SKM-1 treated with dmso at 0.1 percent for 144 hours (cell line): ENCODE results near the gene POLG.

ENCODE experiments used
- DNase-seq: peaks from one replicate; lab custom pipeline; 2025; ENCODE audit not compliant: unreplicated experiment; lab: John Stamatoyannopoulos, UW

Gene POLG

DNA sequence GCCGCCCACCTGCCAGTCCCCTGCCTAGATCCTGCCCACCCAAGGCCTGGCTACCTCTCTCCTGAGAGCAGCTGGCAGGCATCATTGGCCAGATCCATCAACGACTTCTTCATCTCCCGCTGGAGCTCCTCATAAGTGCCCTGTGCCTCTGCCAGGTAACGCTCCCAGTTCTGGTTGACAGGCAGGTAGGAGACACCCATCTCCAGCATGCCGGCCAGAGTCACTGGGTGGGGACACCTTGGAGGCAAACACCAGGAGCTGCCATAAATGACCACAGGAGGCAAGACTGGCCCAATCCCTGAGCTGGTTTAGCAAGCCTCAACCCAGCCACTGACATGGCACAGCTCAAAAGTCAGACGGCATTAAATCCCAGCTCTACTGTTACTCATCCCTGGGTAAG is 7.5 kb downstream of the POLG start:
- DNase-seq = no peak

DNA sequence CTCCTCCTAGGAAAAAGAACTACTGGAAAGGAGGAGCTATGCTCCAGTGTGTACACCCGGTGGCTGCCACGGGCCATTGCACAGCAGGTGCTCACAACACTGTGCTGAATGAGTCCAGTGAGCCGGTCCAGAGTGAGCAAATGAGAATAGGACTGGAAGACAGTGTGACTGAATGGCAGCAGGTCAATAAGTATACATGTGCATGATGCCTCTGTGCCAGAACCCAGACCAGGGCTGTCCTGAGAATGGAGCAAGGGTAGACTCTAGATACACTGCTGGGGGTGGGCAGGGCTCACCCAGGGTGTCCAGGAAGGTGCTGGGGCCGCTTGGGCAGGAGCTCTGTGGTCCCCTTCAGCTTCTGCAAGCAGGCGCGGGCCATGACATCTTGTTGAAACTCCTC is 8.3 kb downstream of the POLG start:
- peak; percentile 100 for DNase-seq

DNA sequence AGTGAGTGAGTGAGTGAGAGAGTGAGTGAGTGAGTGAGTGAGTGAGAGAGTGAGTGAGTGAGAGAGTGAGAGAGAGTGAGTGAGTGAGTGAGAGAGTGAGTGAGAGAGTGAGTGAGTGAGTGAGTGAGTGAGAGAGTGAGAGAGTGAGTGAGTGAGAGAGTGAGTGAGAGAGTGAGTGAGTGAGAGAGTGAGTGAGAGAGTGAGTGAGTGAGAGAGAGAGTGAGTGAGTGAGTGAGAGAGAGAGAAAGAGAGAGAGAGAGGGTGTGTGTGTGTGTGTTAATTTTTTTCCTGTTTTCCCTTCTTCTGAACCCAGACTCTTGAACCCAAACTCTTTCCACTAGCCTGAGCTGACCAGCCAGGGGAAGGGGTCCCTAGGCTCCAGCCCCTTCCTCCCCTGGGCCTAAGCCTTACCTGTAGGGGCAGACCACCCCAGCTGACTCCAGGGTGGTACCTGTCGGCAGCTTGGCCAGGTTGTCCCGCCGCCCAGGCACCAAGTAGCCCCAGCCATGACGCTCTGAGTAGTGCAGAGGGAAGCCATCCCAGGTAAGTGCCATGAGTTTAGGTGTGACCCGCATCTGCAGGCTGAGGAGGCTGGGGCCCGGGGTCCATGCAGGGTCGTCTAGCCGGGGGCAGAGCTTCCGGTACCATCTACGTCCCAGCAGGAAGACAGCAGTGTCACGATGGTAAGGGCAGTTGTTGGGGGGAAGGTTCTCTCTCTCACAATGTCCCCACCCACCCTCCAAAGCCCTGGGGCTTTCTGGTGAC is 9.4 kb downstream of the POLG start:
- no peak for DNase-seq

DNA sequence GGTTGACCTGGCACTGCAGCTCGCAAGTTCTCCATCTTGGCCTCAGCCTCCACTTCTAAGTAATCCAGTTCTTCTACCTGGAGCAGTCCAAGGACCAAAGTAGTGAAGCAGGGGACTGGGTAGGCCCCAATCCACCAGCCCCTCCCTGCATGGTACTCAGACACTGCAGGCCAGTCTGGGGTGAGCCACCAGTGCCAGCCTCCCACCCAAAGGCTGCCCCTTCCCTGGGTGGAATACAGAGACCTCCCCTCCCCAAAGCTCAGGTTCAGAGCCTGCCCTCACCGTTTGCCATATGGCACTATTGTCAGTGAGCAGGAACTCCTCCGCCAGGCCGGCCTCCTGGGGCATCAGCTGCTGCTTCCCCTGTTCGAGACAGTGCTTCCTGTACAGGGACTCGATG is 10.8 kb downstream of the POLG start:
- DNase-seq = no peak

DNA sequence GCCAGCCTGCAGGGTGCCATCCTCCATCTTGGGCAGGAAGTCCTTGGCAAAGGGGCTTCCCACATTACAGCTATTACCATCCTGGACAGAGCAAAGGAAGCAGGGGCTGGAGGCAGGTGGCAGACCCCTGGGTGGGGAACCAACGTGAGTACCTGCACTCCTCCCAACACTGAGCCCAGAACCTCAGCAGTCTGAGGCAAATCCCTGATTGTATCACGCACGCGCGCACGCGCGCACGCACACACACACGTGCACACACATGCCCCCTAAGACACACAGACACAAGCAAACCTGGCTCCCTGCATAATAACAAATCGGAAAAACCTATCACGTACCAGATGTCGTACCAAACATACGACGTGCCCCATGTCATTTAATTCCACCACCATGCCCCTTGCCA is 11.8 kb downstream of the POLG start:
- DNase-seq = no peak

DNA sequence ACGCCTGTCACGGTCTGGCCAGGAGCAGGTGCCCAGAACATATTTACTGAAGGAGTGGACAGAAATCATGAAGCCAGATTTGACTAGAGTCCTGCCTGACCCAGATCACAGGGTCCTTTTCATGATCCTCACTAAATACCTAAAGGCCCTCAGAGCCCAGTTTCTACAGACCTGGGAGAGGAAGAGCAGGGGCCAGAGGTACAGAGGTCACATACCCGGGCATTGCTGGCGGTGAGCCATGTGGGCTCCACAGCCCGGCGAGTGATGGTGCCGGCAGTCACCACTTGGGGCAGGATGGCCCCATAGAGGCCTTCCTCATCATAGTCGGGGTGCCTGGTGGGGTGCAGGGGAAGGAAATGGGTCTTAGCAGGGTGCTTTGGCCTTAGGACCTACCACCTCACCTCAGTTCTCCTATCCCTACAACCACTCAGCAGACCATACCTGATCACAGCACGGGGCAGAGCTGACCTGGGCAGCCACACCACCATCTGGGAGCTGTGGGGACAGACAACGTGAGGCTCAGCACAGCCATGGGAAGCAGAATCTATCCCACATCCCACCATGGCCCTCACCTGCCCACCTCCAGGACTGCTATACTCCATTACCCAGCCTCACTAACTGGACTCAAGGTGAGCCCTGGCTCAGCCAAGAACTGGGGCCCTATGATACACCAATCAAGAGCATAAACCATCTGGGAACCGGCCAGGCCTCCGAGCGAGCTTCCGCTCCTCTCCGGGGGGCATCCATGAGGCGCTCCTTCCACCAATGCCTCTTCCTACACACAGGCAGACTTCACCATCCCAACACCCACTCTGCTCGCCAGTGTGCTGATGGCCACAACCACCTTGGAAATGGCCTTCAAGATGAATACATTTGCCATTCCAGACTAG is 12.9 kb downstream of the POLG start:
- DNase-seq = no peak

DNA sequence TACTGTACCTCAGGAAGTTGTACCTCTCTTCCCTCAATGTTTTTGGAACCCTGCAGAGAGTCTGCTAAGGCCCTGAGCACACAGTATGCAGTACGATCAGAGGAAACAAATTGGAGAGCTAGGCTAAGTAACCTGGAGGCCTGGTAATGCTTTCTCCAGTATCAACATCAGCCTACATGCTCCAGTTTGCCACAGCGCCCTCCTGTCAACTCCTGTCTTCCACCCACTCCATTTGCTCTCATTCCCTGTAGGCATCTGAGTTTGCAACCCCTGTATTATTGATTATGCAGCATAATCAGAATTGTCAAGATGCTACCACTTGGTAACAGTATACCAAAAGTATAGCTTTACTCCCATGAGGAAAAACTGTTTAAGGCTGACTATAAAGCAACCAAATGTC is 14.4 kb downstream of the POLG start:
- DNase-seq = no peak

DNA sequence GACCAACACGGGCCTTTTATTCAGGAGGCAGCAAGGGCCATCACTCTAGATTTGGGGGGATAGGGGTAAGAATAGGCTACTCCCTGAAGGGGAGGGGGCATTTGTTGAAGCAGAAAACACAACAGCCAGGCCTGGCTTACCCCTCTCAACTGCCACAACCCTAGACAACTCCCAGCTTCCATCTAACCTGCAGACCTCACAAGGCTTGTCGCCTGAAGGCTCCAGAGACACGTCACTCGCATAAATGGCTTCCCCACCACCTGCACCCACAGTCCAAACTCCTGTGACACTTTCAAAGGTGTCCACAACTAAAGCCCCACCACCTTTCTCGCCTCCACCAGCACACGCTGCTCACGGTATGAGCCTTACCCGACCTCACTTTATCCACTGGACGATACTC is 14.9 kb downstream of the POLG start:
- DNase-seq = no peak

DNA sequence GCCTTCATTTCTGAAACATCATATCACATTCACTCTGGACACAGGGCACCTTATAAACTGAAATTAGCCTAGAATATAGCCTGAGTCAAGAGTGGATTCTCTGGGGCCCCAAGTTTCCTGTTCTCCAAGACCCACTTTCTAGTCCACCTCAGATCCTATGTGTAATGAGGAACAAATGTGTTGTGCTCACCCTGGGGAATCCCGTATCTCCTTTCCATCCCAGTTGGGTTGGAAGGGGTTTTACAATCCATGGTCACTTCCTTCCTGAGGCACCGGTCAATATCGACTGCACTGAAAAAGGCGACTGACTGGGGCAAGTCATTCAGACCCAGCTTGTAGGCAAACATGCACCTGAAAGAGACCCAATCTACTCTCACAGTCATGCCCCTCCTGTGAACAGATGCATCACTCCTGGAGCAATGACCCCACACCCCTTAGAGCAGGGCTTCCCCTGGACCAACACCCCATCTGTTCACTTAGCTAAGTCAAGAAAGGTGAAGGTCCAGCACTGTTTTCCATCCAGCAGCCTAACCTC is 17.4 kb downstream of the POLG start:
- DNase-seq = no peak

DNA sequence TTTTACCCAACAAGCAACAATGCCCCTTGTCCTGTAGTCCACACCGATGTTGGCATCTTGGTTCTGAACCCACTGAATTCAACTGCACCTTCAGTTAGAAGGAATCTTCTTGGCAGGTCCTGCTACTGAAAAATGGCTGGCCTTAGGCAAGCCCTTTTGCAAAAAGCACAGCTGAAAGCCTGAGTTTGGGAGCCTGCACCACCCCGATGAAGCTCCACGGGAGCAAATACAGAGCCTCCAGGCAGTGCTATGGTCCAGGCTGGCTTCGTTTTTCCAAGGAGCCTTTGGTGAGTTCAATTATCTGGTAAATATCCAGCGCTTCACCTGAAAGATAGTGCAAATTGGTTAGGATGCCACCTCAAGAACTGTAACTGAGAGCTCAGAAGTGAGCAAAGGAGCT is 18.1 kb downstream of the POLG start:
- DNase-seq = no peak

DNA sequence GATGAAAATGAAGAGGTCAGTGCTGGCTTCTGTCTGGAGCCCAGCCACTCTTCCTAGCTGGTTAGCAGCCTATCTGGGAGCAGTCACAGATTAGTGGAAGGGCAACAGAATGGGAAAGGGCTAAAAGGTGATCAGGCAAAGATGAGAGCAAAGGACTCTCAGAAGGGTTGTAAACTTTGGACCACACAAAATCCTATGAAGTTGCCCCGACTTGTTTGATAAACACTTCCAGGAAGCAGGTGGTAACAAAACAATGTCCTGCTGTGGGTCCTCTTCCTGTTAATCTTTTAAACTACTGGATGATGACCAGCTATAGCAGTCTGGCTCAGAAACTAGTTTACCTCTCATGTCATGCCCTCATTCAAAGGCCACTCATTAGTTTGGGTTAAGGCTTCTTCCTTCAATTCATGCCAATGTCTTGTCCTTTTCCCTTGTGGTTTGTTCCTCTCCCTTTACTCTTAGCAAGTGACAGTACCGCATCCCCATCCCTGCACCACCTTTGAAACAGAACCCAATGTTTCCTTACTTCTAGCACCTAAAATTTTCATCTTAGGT is 19.2 kb downstream of the POLG start:
- no peak for DNase-seq

DNA sequence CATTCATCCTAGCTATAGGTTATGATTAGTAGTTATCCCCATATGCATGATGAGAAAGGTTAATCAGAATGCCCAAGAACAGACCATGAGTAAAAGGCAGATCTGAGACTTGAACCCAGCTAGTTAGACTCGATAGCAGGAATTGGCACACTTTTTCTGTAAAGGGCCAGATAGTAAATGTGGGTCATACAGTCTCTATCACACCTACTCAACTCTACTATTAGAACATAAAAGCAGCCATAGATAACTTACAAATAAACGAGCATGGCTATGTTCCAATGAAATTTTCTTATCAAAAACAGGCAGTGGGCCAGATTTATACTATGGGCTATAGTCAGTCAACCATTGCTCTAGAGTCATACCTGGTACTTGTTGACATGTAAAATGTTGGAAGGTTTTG is 24.6 kb downstream of the POLG start:
- no peak for DNase-seq

DNA sequence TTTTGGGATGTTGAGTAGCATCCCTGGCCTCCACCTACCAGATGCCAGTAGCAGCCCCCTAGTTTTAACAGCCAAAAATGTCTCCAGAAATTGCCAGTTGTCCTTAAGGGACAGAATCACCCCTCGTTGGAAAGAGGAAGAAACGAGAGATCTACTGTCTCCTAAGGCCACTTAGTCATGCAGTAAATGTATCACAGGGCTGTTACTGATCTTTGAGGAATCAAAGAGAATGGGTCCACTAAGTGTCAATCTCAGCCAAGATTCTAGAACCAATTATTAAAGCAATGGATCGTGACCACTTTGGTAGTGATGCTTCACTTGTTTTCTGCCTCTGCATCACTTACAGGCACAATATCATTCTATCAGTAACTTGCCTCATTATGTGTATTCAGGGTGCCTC is 26.4 kb downstream of the POLG start:
- no peak for DNase-seq

DNA sequence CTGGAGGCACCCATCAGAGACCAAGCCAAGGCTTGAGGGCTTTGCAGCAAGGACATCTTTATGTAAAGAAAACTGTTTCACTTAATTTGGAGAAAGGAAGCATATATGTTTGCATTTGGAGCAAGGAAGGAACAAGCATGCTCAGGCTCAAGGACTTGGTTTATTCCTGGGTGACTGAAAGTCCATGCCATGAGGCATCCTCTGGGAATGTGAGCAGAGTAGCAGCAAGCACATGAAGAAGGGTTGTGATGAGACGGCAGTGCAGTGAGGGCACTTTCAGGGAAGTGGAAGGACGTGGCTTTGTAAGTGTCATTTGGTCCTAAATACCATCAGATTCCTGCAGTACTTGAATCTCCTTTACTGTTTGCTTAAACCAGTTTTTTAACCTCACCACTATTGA is 26.8 kb downstream of the POLG start:
- DNase-seq = no peak

DNA sequence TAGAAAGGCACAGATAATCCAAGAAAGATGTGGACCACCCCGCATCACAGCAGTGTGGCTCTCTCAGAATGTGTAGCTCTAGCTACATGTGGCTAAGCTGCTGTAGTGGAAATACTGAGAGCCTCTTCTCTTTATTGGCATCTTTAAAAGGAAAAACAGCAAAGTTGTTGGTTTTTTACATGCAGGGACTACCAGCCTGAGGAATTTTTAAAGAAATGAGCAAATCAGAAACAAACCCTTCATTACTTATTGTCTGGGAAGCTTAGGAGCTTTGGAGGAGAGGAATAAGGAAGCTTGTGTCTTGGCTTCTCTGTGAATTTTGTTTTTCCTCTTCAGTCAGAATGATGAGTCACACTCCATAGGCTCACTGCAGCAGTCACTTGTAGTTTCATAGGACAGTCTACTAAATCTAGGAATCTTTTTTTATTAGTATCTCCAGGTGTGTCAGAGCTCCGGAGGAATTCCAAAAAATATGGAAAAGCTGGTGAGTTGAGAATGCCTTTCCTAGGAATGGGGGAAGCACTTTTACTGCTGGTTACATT is 27.5 kb downstream of the POLG start:
- no peak for DNase-seq

DNA sequence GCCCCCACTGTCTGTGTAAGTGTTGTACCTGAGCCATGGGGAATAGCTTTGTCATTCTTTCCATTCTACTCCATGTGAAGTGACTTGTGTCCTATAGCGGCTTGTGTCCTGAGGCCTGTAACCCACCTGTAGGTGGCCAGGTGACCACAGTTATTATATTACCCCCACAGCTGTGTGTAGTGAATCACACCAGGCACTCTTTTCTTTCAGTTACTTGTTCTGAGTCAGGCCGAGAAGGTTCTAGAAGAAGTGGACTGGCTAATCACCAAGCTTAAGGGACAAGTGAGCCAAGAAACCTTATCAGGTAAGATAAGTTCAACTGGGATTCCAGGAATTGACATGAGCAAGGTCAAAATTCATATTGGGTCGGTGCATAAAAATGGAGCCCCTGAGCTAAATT is 29.2 kb downstream of the POLG start:
- no peak for DNase-seq

DNA sequence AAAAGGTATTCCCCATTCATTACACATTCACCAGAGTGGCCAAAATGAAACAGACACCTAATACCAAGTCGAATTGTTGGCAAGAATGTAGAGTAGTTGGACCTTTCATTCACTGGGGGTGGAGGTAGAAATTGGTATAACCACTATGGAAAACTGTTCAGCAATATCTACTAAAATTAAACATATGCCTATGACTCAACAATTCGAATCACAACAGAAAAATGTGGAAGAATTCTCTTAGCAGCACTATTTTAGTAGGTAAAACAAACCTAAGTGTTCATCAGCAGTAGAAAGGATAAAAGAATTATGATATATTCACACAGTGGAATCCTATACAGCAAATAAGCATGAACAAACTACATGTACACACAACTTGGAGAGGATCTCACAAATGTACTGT is 30.6 kb downstream of the POLG start:
- DNase-seq = no peak

DNA sequence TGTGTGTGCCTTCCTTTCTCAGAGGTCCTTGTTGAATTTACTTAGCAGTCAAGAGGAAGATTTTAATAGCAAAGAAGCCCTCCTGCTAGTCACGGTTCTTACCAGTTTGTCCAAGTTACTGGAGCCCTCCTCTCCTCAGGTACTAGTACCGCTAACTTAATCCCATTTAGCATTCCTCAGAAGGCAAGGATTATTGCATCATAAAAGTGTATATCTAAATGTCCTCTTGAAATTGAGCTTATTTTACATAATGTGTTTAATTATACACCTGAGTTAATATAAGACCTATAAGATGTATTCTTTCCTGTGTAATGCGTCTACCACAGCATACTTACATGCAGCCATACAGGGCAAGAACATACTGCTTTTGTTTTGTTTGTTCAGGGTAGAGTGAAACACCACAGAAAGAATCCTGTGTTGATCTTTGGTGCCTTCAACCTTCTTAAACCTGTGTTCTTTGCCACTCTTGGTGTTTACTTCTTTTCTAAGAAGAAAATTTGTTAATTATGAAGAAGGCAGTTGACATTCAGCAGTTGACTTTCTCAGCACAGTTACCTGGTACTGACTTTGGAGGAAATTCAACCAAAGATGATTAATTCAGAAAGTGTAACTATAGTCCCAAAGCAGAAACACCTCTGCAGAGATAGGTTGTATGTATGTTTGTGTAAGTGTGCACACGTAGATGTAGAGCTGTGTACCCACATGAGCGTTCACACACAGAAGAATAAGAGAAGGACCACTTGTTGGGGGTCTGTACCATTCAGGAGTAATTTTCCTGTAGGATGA is 33.1 kb downstream of the POLG start:
- no peak for DNase-seq

DNA sequence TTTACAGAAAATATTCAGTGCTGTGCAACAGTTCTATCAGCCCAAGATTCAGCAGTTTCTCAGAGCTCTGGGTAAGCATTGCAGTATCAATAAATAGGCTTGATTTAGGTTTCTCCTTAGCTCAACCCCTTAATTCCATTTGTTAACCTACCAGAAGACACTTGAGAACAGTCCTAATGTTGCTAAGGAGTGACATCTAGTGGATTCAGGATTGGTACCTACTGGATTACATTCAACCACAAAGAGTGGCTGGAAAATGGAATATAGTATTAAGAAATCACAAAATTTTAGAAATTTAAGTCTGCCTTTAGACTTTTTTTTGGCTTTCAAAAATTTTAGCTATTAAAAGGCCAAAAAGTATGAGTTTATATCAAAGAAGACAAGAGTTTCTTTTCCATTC is 34.7 kb downstream of the POLG start:
- DNase-seq = no peak

DNA sequence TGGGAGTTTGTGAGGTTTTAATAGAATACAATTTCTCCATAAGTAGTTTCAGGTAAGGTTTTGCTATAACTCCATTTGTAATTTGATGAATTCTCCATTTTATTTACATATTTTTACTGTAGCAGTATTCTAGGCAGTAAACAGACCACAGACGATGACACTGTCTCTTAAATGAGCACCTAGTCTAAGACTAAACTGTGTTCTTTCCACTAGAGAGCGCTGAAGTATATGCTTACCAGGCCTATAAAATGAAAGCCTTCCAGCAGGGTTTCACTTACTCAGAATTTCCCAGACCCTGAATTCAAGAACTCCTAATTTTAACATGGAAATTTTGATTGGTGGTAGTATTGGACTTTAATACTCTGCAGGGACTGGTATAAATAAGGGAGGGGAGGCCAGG is 41.6 kb downstream of the POLG start:
- no peak for DNase-seq

DNA sequence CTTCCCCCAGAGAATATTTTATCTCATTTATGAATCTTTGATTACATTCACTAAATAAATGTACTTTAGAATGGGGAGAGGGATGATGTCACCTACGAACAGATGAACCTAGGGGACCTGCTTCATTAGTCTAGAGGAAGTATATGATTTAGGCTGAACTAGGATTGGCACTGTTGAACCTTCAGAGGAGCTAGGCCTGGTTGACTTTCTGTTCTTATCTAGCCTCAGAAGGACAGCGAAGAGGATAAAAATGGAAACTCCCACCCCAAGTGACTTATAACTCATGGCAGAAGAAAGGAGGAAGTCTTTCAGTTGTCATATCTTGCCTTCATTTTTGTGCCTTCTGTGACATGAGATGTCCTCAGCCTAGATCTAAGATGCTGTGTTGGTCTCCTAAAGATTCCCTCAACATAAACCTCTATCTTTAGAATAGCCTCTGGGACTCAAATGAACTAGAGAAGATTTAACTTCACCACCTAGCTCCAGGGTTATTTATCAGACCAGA is 42.6 kb downstream of the POLG start:
- DNase-seq = no peak
